Mesenchymal stem cell (in vitro differentiated cells and primary cell): ENCODE data around the gene SMURF1.

Experiments used
- DNase-seq: peaks from one replicate; pipeline ENCODE4 v3.0.0-alpha.2; 2013
- H2AFZ ChIP-seq: one replicate; pipeline ENCODE4 v1.6.1; 2013; ENCODE audit warnings: low read depth, mild to moderate bottlenecking, control low read depth, inconsistent platforms, low read length, moderate library complexity
- H2AK5ac ChIP-seq: 2 replicates; pipeline ENCODE4 v1.6.1; 2013; ENCODE audit warnings: low read length, moderate library complexity, mild to moderate bottlenecking, inconsistent platforms; ENCODE audit not compliant: severe bottlenecking
- H2BK120ac ChIP-seq: one replicate; pipeline ENCODE4 v1.6.1; 2013; ENCODE audit warnings: low read depth, mild to moderate bottlenecking, inconsistent platforms, low read length, moderate library complexity
- H2BK12ac ChIP-seq, 2 experiments: one replicate each; pipeline ENCODE4 v1.6.1; 2013; ENCODE audit warnings: inconsistent platforms in 2 of 2, low read length in 2 of 2, mild to moderate bottlenecking in 2 of 2, moderate library complexity in 2 of 2, control low read depth in 1 of 2
- H2BK15ac ChIP-seq: one replicate; pipeline ENCODE4 v1.6.1; 2013; ENCODE audit warnings: mild to moderate bottlenecking, low read depth, inconsistent platforms; ENCODE audit not compliant: poor library complexity, severe bottlenecking
- H2BK5ac ChIP-seq: 2 replicates; pipeline ENCODE4 v1.6.1; 2013; ENCODE audit warnings: low read depth, mild to moderate bottlenecking, low read length, control low read depth, inconsistent platforms; ENCODE audit not compliant: poor library complexity, severe bottlenecking
- H3K14ac ChIP-seq, 2 experiments: one replicate each; pipeline ENCODE4 v1.6.1; 2013; ENCODE audit warnings: inconsistent platforms in 2 of 2, low read length in 2 of 2, control low read depth in 1 of 2, mild to moderate bottlenecking in 1 of 2, moderate library complexity in 1 of 2
- H3K18ac ChIP-seq, 2 experiments: one replicate each; pipeline ENCODE4 v1.6.1; 2013; ENCODE audit warnings: inconsistent platforms in 2 of 2, low read length in 2 of 2, control low read depth in 1 of 2, low read depth in 1 of 2, mild to moderate bottlenecking in 1 of 2
- H3K23ac ChIP-seq, 2 experiments: one replicate each; pipeline ENCODE4 v1.6.1; 2013; ENCODE audit warnings: inconsistent platforms in 2 of 2, low read length in 2 of 2, mild to moderate bottlenecking in 2 of 2, moderate library complexity in 2 of 2, control low read depth in 1 of 2
- H3K27ac ChIP-seq: 2 replicates; pipeline ENCODE4 v1.5.1; 2013; ENCODE audit warnings: mild to moderate bottlenecking, moderate library complexity, low read length, control low read depth, inconsistent platforms; ENCODE audit not compliant: poor library complexity, severe bottlenecking
- H3K27me3 ChIP-seq, 2 experiments: 2 replicates each; pipeline versions ENCODE4 v1.6.1 to v1.7.0; 2013; ENCODE audit warnings: low read length in 2 of 2, mild to moderate bottlenecking in 2 of 2, moderate library complexity in 2 of 2, control low read depth in 1 of 2, inconsistent platforms in 1 of 2; ENCODE audit not compliant: control insufficient read depth in 1 of 2, insufficient read depth in 1 of 2
- H3K36me3 ChIP-seq, 2 experiments: 2 replicates each; pipeline versions ENCODE4 v1.6.1 to v1.7.0; 2013; ENCODE audit warnings: low read length in 2 of 2, control low read depth in 1 of 2, inconsistent platforms in 1 of 2, low read depth in 1 of 2, mild to moderate bottlenecking in 1 of 2; ENCODE audit not compliant: insufficient read depth in 2 of 2, control insufficient read depth in 1 of 2
- H3K4ac ChIP-seq, 2 experiments: one replicate each; pipeline ENCODE4 v1.6.1; 2013; ENCODE audit warnings: inconsistent platforms in 2 of 2, low read length in 2 of 2, mild to moderate bottlenecking in 2 of 2, moderate library complexity in 2 of 2, control low read depth in 1 of 2, low read depth in 1 of 2
- H3K4me1 ChIP-seq: 2 replicates; pipeline ENCODE4 v1.6.1; 2013; ENCODE audit warnings: low read depth, low read length, control low read depth; ENCODE audit not compliant: control insufficient read depth, insufficient read depth
- H3K4me2 ChIP-seq: 2 replicates; pipeline ENCODE4 v1.6.1; 2013; ENCODE audit warnings: low read length, mild to moderate bottlenecking, inconsistent platforms; ENCODE audit not compliant: poor library complexity, severe bottlenecking
- H3K4me3 ChIP-seq, 2 experiments: 2 replicates each; pipeline versions ENCODE4 v1.5.1 to v1.7.0; 2013; ENCODE audit warnings: low read length in 2 of 2, mild to moderate bottlenecking in 2 of 2, control low read depth in 1 of 2, low read depth in 1 of 2; ENCODE audit not compliant: insufficient read depth in 1 of 2
- H3K79me1 ChIP-seq: replicated peaks from 2 replicates; pipeline ENCODE4 v1.6.1; 2013; ENCODE audit warnings: mild to moderate bottlenecking, control low read depth, low read length, inconsistent platforms; ENCODE audit not compliant: poor library complexity, severe bottlenecking
- H3K9ac ChIP-seq: 2 replicates; pipeline ENCODE4 v1.7.0; 2013; ENCODE audit warnings: mild to moderate bottlenecking, low read length, moderate library complexity
- H3K9me3 ChIP-seq: 2 replicates; pipeline ENCODE4 v1.7.0; 2013; ENCODE audit warnings: mild to moderate bottlenecking, low read length; ENCODE audit not compliant: control insufficient read depth
- H4K8ac ChIP-seq: one replicate; pipeline ENCODE4 v1.6.1; 2013; ENCODE audit warnings: inconsistent platforms, mild to moderate bottlenecking, low read length, moderate library complexity
- H4K91ac ChIP-seq: one replicate; pipeline ENCODE4 v1.6.1; 2013; ENCODE audit warnings: mild to moderate bottlenecking, low read length, inconsistent platforms
- WGBS: methylation state at CpG from one replicate; pipeline ENCODE4 v1.1.7; 2013; ENCODE audit warnings: mixed read lengths; 5-methylcytosine and 5-hydroxymethylcytosine counted together

SMURF1 gene

DNA sequence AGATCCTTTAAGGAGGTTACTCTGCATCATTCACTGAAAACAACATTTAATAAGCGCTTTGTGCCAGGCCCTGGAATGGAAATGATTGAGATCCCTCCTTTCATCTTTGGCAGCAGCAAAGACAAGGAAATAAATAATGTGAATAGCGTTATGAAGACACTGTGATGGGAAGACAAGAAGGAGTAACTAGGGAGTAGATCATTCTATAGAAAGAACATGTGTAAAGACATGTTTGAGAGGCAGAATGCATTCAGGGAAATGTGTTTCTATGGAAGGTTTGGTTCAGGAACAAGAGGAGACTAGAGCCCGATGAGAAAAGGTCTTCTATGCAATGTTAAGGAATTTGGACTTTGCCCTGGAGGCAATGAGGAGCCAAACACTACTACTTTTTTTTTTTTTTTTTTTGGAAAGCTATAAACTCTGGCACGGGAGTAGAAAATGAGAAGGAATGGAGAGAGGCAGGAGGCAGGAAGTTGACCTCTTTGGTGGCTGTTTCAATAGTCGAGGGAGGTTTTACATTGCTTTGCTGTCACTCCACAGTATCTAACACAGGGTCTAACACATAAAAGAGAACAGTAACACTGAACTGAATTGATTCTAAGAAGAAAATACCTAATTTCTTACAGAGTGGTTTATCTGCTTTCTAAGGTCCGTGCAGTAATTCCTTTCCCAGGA, 44.9 kb downstream of the SMURF1 start:
- Histone ChIP-seq H2BK12ac (no peak overlapping the region), H3K4me2 (no peak overlapping the region), H3K9me3 (no peaks in the 10 kb centered on the region), H2BK15ac (no peak overlapping the region), H3K14ac (no peak overlapping the region), H3K36me3 (no peaks in the 10 kb centered on the region), H3K18ac (no peak overlapping the region), H3K9ac (peak overlapping the region; percentile 63), H3K27me3 (no peaks in the 10 kb centered on the region), H3K4me3 (peak overlapping the region in 1 of 2 experiments; percentile 60), H2AFZ (no peak overlapping the region), H3K79me1 (peaks cover 8% of the 10 kb centered on the region), H3K23ac (no peak overlapping the region), H3K4me1 (peaks cover 8% of the 10 kb centered on the region), H2AK5ac (peak overlapping the region; percentile 81), H3K4ac (no peak overlapping the region), H3K27ac (peak overlapping the region; percentile 31), H4K91ac (no peak overlapping the region), H2BK120ac (no peak overlapping the region), H4K8ac (no peak overlapping the region), H2BK5ac (no peak overlapping the region)
- DNase-seq = peak; percentile 63
- WGBS = 77% methylated on average over 4 of the region's 6 CpGs

DNA sequence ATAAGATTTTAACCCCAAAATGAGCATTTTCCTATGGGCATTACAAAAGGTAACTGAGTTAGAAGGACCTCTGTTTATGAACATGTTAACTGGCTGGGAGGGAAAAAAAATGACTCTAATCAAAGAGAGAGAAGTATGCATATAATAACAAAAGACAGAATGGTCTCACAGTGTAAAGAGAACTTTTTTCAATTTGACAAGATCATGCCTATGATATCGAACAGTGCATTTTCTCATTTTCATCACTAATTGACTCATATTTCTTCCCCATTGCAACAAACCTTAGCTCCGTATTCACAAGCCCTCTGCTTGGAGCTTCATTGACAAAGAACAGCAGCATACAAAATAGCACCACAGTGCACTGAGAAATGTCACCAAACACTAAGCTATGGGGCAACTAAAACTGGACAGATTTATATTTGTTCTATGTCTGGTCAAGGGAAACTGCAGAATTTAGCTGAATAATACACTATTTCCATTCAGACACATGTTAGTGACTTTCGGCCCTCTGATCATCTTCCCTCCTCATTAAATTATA, 45.6 kb downstream of the SMURF1 start:
- Histone ChIP-seq H3K4ac (no peak overlapping the region), H3K27ac (peak overlapping the region; percentile 25), H3K79me1 (peaks cover 8% of the 10 kb centered on the region), H2BK120ac (no peak overlapping the region), H3K18ac (no peak overlapping the region), H4K91ac (no peak overlapping the region), H3K23ac (no peak overlapping the region), H3K14ac (no peak overlapping the region), H3K4me1 (peaks cover 8% of the 10 kb centered on the region), H2AK5ac (no peak overlapping the region), H3K9me3 (no peaks in the 10 kb centered on the region), H2BK15ac (no peak overlapping the region), H3K9ac (peak overlapping the region; percentile 63), H2AFZ (no peak overlapping the region), H3K4me2 (no peak overlapping the region), H3K27me3 (no peaks in the 10 kb centered on the region), H3K4me3 (peak overlapping the region in 1 of 2 experiments; percentile 60), H3K36me3 (no peaks in the 10 kb centered on the region), H4K8ac (no peak overlapping the region), H2BK5ac (no peak overlapping the region), H2BK12ac (no peak overlapping the region)
- 95% methylated on average over 3 of the region's 3 CpGs for WGBS
- no peak for DNase-seq

- H3K23ac ChIP-seq = no peak overlapping the region
- no peaks in the 10 kb centered on the region for H3K9me3 ChIP-seq
- no peak overlapping the region for H3K27ac ChIP-seq
- H3K18ac ChIP-seq = no peak overlapping the region
- no peaks in the 10 kb centered on the region for H3K27me3 ChIP-seq
- H2AK5ac ChIP-seq = no peak overlapping the region
- H3K4me2 ChIP-seq = no peak overlapping the region
- no peak overlapping the region for H2AFZ ChIP-seq
- no peak for DNase-seq
- no peak overlapping the region for H4K91ac ChIP-seq
- H4K8ac ChIP-seq = no peak overlapping the region
- no peaks in the 10 kb centered on the region for H3K36me3 ChIP-seq
- H3K4ac ChIP-seq = no peak overlapping the region
- H3K4me1 ChIP-seq = peaks cover 6% of the 10 kb centered on the region
- H3K79me1 ChIP-seq = peaks cover 10% of the 10 kb centered on the region
- no peak overlapping the region for H3K9ac ChIP-seq
- H2BK15ac ChIP-seq = no peak overlapping the region
- H2BK5ac ChIP-seq = no peak overlapping the region
- no peak overlapping the region for H3K14ac ChIP-seq
- no peak overlapping the region for H2BK12ac ChIP-seq
- H2BK120ac ChIP-seq = no peak overlapping the region
- no peak overlapping the region for H3K4me3 ChIP-seq
- 85% methylated on average over 1 of the region's 2 CpGs for WGBS
These were observed 46.2 kb downstream of the SMURF1 start for GRCh38 chr7:99097730-99098129.

DNA sequence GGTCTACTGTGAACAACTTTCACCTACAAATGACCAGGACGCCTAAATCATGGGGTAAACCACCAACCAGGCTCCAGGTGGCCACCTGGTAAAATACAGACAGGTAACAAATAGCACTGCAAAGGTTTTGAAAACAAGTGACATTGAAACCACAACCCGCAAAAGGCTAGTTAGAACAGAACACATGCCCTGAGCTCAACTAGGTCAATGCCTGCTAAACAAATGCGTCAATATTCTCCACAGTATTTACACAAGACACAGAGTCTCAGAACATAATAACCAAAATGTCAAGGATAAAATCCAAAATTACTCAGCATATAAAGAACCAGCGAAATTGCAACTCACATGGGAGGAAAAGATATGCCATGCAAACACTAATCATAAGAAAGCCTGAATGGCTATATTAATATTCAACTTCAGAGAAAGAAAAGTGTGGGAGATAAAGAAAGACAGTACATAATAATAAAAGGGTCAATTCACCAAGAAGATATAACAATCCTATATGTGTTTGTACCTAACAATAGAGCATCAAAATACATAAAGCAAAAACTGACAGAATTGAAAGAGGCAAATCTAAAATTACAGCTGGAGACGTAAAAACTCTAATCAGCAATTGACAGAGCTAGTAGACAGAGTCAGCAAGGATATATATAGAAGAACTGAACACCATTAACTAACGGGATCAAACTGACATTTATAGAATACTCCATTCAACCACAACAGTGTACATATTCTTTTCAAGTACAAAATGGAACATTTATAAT, 47.6 kb downstream of the SMURF1 start:
- no peaks in the 10 kb centered on the region for H3K36me3 ChIP-seq
- H2BK15ac ChIP-seq = no peak overlapping the region
- H3K27me3 ChIP-seq = no peaks in the 10 kb centered on the region
- H2AK5ac ChIP-seq = no peak overlapping the region
- H3K9ac ChIP-seq = no peak overlapping the region
- no peak overlapping the region for H3K23ac ChIP-seq
- no peak overlapping the region for H3K18ac ChIP-seq
- no peak overlapping the region for H4K91ac ChIP-seq
- 93% methylated on average over 6 of the region's 6 CpGs for WGBS
- peaks cover 5% of the 10 kb centered on the region for H3K4me1 ChIP-seq
- H2BK120ac ChIP-seq = no peak overlapping the region
- H3K14ac ChIP-seq = no peak overlapping the region
- no peak overlapping the region for H3K4ac ChIP-seq
- H2BK5ac ChIP-seq = no peak overlapping the region
- H2BK12ac ChIP-seq = no peak overlapping the region
- H3K79me1 ChIP-seq = peaks cover 12% of the 10 kb centered on the region
- H3K4me3 ChIP-seq = no peak overlapping the region
- H3K27ac ChIP-seq = no peak overlapping the region
- H2AFZ ChIP-seq = no peak overlapping the region
- H4K8ac ChIP-seq = no peak overlapping the region
- peak; percentile 33 for DNase-seq
- H3K9me3 ChIP-seq = no peaks in the 10 kb centered on the region
- no peak overlapping the region for H3K4me2 ChIP-seq
